Measurements from ENCODE around the gene NPTN. TPM values are rescaled to one million over a fixed set of nuclear protein-coding genes. Genes with fewer than 3 reads are reported as not detected.

Gene NPTN
- total and polyA plus RNA-seq, 2 of the 13 experiments (the other 11 are each of a cell fraction or from before 2014, with no cell fraction given) = 78.0 to 110 TPM

DNA sequence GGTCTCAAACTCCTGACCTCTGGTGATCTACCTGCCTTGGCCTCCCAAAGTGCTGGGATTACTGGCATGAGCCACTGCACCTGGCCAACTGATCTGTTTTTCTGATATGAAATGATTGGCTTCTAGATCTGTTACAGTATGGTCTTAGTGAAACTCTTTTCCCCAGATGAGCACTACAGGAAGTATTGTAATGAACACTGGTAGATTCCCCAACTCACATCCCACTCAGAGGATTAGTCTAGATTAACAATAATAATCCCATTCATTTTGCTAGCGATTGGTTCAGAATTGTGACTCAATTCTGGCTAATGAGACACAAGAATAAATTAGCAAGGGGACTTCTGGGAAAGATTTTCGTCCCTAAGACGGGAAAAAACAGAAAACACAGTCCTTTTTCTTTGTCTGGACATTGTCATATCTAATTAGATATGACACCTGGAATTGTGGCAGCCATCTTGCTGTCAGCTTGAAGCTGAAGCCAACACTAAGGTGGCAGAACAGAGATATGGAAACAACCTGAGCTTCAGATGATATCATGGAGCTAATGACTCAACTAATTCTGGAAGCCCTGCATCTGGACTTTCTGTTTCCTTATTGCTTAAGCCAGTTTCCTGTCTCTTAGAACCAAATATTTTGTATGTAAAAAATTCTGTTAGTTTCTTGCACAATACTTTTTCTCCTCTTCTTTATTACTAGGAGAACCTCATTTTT is 17.4 kb upstream of the NPTN start (continued):
- TF ChIP-seq ZNF768 (CRISPR knock-in tag; IDR thresholded peaks at IDR 0.05) (no peak), NFIB (CRISPR knock-in tag; IDR thresholded peaks at IDR 0.05; ENCODE audit: borderline replicate concordance) (no peak), AHDC1 (CRISPR knock-in tag; IDR thresholded peaks at IDR 0.05; ENCODE audit: borderline replicate concordance) (no peak), SIX1 (CRISPR knock-in tag; IDR thresholded peaks at IDR 0.05; ENCODE audit: borderline replicate concordance) (no peak)
- TF ChIP-seq, protein P1, sequence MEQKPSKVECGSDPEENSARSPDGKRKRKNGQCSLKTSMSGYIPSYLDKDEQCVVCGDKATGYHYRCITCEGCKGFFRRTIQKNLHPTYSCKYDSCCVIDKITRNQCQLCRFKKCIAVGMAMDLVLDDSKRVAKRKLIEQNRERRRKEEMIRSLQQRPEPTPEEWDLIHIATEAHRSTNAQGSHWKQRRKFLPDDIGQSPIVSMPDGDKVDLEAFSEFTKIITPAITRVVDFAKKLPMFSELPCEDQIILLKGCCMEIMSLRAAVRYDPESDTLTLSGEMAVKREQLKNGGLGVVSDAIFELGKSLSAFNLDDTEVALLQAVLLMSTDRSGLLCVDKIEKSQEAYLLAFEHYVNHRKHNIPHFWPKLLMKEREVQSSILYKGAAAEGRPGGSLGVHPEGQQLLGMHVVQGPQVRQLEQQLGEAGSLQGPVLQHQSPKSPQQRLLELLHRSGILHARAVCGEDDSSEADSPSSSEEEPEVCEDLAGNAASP (CRISPR knock-in tag; IDR thresholded peaks at IDR 0.05; ENCODE audit: borderline replicate concordance) = no peak

DNA sequence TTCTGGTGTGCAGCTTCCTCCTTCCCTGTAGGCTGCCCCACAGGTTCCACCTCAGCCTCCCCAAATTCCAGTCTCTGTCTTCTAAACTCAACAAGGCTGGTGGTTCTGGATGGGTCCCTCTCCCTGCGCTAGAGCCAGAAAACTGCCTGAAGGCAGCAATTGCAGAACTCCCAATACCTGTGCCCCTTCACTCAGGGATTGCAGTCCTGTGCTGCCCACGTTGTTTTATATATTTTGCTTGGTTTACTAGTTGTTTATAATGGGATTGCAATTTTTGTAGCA is 14.8 kb upstream of the NPTN start:
- H3K27ac ChIP-seq (ENCODE audit: extremely low read length, insufficient read depth, low read length) = no peak overlapping the region
- H3K9ac ChIP-seq (ENCODE audit: insufficient read depth, low read depth, low read length) = no peak overlapping the region
- no TSS peak for BruUV-seq (replicated peaks)
- WGBS (ENCODE audit: low lambda C conversion rate) = 37% methylated on average over 2 of the region's 2 CpGs
- FAIRE-seq (no peak), ATAC-seq (no peak), DNase-seq (ENCODE audit: low spot score) (no peak)
- intact Hi-C loops (cut with micrococcal nuclease; ENCODE audit: unreplicated experiment) = no loop called here
- in situ Hi-C loops (cut with HindIII; ENCODE audit: extremely low pct_ligation_motif_present, low pct_unique_long_range_greater_than_20kb) = no loop called here
- no peaks in the 10 kb centered on the region for H4K20me1 ChIP-seq (ENCODE audit: insufficient read depth, low read length)
- H3K79me2 ChIP-seq (ENCODE audit: insufficient read depth, low read length) = no peaks in the 10 kb centered on the region
- ChIA-PET POLR2A (no interaction called here), CTCF (ENCODE audit: low intra/inter-chr PET ratio, low total read pairs) (no interaction called here)
- H3K4me1 ChIP-seq (ENCODE audit: insufficient read depth, low read length) = no peaks in the 10 kb centered on the region
- no peaks in the 10 kb centered on the region for H3K36me3 ChIP-seq (replicated peaks in 1 of 2; ENCODE audit: control insufficient read depth in 1 of 2, insufficient read depth in 2 of 2, low read length in 2 of 2)
- H3K27me3 ChIP-seq (ENCODE audit: control insufficient read depth in 1 of 2, insufficient read depth in 2 of 2, low read length in 2 of 2) = peaks cover 0 to 6% of the 10 kb centered on the region in 2 experiments; a peak in 1 of 5 replicates
- H3K4me3 ChIP-seq (replicated peaks in 1 of 3; ENCODE audit: insufficient read depth in 1 of 3, low read depth in 2 of 3, low read length in 3 of 3) = no peak overlapping the region
- no peak overlapping the region for H3K4me2 ChIP-seq (ENCODE audit: low read depth, low read length)
- no peaks in the 10 kb centered on the region for H3K9me3 ChIP-seq (ENCODE audit: low read length)
- H2AFZ ChIP-seq (ENCODE audit: low read length) = no peak overlapping the region
- TF ChIP-seq PHF8 (CRISPR knock-in tag; IDR thresholded peaks at IDR 0.05) = no peak
- no peak for TF ChIP-seq SNRNP70 (IDR thresholded peaks at IDR 0.05; ENCODE audit: low read depth, low read length)
- no peak for TF ChIP-seq LCORL (IDR thresholded peaks at IDR 0.05)
- no peak for TF ChIP-seq LCORL (CRISPR knock-in tag; IDR thresholded peaks at IDR 0.05)
- TF ChIP-seq ZBTB25 (CRISPR knock-in tag; IDR thresholded peaks at IDR 0.05) = no peak
- TF ChIP-seq HMGA1 (CRISPR knock-in tag; conservative IDR thresholded peaks at IDR 0.05) = no peak
- TF ChIP-seq, protein P2, sequence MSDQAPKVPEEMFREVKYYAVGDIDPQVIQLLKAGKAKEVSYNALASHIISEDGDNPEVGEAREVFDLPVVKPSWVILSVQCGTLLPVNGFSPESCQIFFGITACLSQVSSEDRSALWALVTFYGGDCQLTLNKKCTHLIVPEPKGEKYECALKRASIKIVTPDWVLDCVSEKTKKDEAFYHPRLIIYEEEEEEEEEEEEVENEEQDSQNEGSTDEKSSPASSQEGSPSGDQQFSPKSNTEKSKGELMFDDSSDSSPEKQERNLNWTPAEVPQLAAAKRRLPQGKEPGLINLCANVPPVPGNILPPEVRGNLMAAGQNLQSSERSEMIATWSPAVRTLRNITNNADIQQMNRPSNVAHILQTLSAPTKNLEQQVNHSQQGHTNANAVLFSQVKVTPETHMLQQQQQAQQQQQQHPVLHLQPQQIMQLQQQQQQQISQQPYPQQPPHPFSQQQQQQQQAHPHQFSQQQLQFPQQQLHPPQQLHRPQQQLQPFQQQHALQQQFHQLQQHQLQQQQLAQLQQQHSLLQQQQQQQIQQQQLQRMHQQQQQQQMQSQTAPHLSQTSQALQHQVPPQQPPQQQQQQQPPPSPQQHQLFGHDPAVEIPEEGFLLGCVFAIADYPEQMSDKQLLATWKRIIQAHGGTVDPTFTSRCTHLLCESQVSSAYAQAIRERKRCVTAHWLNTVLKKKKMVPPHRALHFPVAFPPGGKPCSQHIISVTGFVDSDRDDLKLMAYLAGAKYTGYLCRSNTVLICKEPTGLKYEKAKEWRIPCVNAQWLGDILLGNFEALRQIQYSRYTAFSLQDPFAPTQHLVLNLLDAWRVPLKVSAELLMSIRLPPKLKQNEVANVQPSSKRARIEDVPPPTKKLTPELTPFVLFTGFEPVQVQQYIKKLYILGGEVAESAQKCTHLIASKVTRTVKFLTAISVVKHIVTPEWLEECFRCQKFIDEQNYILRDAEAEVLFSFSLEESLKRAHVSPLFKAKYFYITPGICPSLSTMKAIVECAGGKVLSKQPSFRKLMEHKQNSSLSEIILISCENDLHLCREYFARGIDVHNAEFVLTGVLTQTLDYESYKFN (CRISPR knock-in tag; conservative IDR thresholded peaks at IDR 0.05) = no peak

Measured in HepG2 (cell line).